Endothelial cell (in vitro differentiated cells): ENCODE results near the gene PRKCSH. TPM values are rescaled to one million over a fixed set of nuclear protein-coding genes. Genes with fewer than 3 reads are reported as not detected.
"Not testable (repeated sequence)": the region's sequence is repeated elsewhere in the genome, so short reads cannot be mapped to it uniquely, and the experiment has no call there.

Experiments used
- DNase-seq: peaks from one replicate; pipeline ENCODE4 v3.0.0; 2021; ENCODE audit warnings: low spot score
- H3K27ac Mint-ChIP-seq: one replicate; pipeline ENCODE4 v1.8.0; 2021; ENCODE audit warnings: mixed read lengths, inconsistent platforms; ENCODE audit not compliant: unreplicated experiment
- H3K27me3 Mint-ChIP-seq: one replicate; pipeline ENCODE4 v1.8.0; 2021; ENCODE audit warnings: mild to moderate bottlenecking, moderate library complexity, mixed read lengths, inconsistent platforms; ENCODE audit not compliant: unreplicated experiment
- H3K36me3 Mint-ChIP-seq: one replicate; pipeline ENCODE4 v1.8.0; 2021; ENCODE audit warnings: mild to moderate bottlenecking, low read depth, mixed read lengths, inconsistent platforms; ENCODE audit not compliant: unreplicated experiment
- H3K4me1 Mint-ChIP-seq: one replicate; pipeline ENCODE4 v1.8.0; 2021; ENCODE audit warnings: mild to moderate bottlenecking, mixed read lengths, inconsistent platforms; ENCODE audit not compliant: unreplicated experiment
- H3K4me3 Mint-ChIP-seq: one replicate; pipeline ENCODE4 v1.8.0; 2021; ENCODE audit warnings: mild to moderate bottlenecking, mixed read lengths, inconsistent platforms; ENCODE audit not compliant: unreplicated experiment
- H3K9me3 Mint-ChIP-seq: one replicate; pipeline ENCODE4 v1.8.0; 2021; ENCODE audit warnings: mixed read lengths, inconsistent platforms; ENCODE audit not compliant: unreplicated experiment
- CTCF ChIP-seq: fragments of 200-600 bp; sonication (generic); IDR thresholded peaks from one replicate; pipeline ENCODE4 v1.5.0; 2021; ENCODE audit warnings: antibody characterized with exemption; ENCODE audit not compliant: unreplicated experiment
- total RNA-seq: library from RNA; stranded (reverse); fragmentation: NEBNext Ultra II Directional; extraction: Animal tissue kit (Norgen Biotek cat#: 25700); gene quantifications from one replicate; pipeline ENCODE4 v1.2.1, GENCODE V29; 2021; ENCODE audit not compliant: unreplicated experiment

Gene PRKCSH
- total RNA-seq, 1 donor from 2014 or later: 466 TPM

GRCh38 chr19:11456659-11457058 lies 21.2 kb downstream of the PRKCSH start:
- no peak overlapping the region for H3K4me3 Mint-ChIP-seq
- peaks cover 3% of the 10 kb centered on the region for H3K27me3 Mint-ChIP-seq
- no peak for TF ChIP-seq CTCF
- H3K27ac Mint-ChIP-seq: no peak overlapping the region
- DNase-seq: no peak
- H3K9me3 Mint-ChIP-seq: no peaks in the 10 kb centered on the region
- peaks cover 2% of the 10 kb centered on the region for H3K4me1 Mint-ChIP-seq
- peaks cover 3% of the 10 kb centered on the region for H3K36me3 Mint-ChIP-seq

GRCh38 chr19:11457115-11457514 lies 21.7 kb downstream of the PRKCSH start:
- DNase-seq: no peak

DNA sequence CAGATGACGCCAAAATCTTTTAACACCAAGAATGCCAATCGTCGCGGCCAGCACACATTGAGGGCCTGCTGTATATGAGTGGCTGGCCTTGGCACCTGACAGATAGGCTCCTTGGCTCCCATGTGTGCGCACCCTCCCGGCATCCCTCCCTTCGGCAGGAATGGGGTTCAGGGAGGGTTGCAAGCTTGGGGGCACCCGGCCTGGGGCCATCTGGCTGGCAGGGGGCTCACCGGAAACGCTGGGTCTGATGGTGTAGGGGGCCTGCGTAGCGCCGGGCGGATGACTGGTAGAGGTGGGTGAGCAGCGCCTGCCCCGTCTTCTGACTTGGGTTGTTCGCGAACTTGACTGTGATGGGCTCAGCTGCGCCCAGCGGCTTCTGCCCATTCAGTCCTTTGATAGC lies 22.4 kb downstream of the PRKCSH start:
- DNase-seq: no peak

More at GRCh38 chr19:11457115-11457514, 21.7 kb downstream of the PRKCSH start:
- peaks cover 1% of the 10 kb centered on the region for H3K4me1 Mint-ChIP-seq
- H3K36me3 Mint-ChIP-seq: peaks cover 3% of the 10 kb centered on the region
- H3K9me3 Mint-ChIP-seq: no peaks in the 10 kb centered on the region
- no peak for TF ChIP-seq CTCF
- H3K27ac Mint-ChIP-seq: no peak overlapping the region
- no peak overlapping the region for H3K4me3 Mint-ChIP-seq
- H3K27me3 Mint-ChIP-seq: peaks cover 3% of the 10 kb centered on the region

GRCh38 chr19:11458236-11458900 lies 22.9 kb downstream of the PRKCSH start:
- Mint-ChIP-seq H3K27ac (no peak overlapping the region), H3K4me1 (no peaks in the 10 kb centered on the region), H3K36me3 (peaks cover 3% of the 10 kb centered on the region), H3K9me3 (no peaks in the 10 kb centered on the region), H3K27me3 (peaks cover 3% of the 10 kb centered on the region), H3K4me3 (no peak overlapping the region)
- no peak for TF ChIP-seq CTCF
- no peak for DNase-seq

More for the DNA sequence above, 22.4 kb downstream of the PRKCSH start:
- Mint-ChIP-seq H3K27ac (no peak overlapping the region), H3K4me1 (no peaks in the 10 kb centered on the region), H3K27me3 (peaks cover 3% of the 10 kb centered on the region), H3K9me3 (no peaks in the 10 kb centered on the region), H3K4me3 (no peak overlapping the region), H3K36me3 (peaks cover 3% of the 10 kb centered on the region)
- no peak for TF ChIP-seq CTCF

GRCh38 chr19:11458912-11459311 lies 23.5 kb downstream of the PRKCSH start:
- not testable (repeated sequence) for H3K27me3 Mint-ChIP-seq, H3K4me3 Mint-ChIP-seq, H3K36me3 Mint-ChIP-seq, H3K27ac Mint-ChIP-seq, H3K4me1 Mint-ChIP-seq, DNase-seq, H3K9me3 Mint-ChIP-seq
